H9 (cell line): ENCODE results near the gene PRDX2. TPM values are rescaled to one million over a fixed set of nuclear protein-coding genes. Genes with fewer than 3 reads are reported as not detected.

Experiments used
- DNase-seq: peaks from one replicate; pipeline ENCODE4 v3.0.0-alpha.2; 2017
- H2AFZ ChIP-seq: one replicate; pipeline ENCODE4 v1.6.1; 2013; ENCODE audit warnings: mild to moderate bottlenecking, low read length, control low read depth, moderate library complexity
- H2AK5ac ChIP-seq: 2 replicates; pipeline ENCODE4 v1.6.1; 2013; ENCODE audit warnings: low read length, control low read depth, mixed read lengths; ENCODE audit not compliant: insufficient read length
- H2BK120ac ChIP-seq: one replicate; pipeline ENCODE4 v1.6.1; 2013; ENCODE audit warnings: low read depth, mild to moderate bottlenecking, low read length, control low read depth, inconsistent platforms; ENCODE audit not compliant: poor library complexity, severe bottlenecking
- H2BK12ac ChIP-seq: 2 replicates; pipeline ENCODE4 v1.6.1; 2013; ENCODE audit warnings: low read length, control low read depth, mixed read lengths, low read depth; ENCODE audit not compliant: insufficient read length
- H2BK15ac ChIP-seq: 2 replicates; pipeline ENCODE4 v1.6.1; 2013; ENCODE audit warnings: low read depth, low read length, control low read depth
- H2BK20ac ChIP-seq: one replicate; pipeline ENCODE4 v1.6.1; 2013; ENCODE audit warnings: low read depth, mild to moderate bottlenecking, low read length, control low read depth, inconsistent platforms; ENCODE audit not compliant: poor library complexity, severe bottlenecking
- H2BK5ac ChIP-seq: 2 replicates; pipeline ENCODE4 v1.6.1; 2013; ENCODE audit warnings: low read length, control low read depth, mixed read lengths; ENCODE audit not compliant: insufficient read length
- H3K14ac ChIP-seq: 2 replicates; pipeline ENCODE4 v1.6.1; 2013; ENCODE audit warnings: low read length, control low read depth; ENCODE audit not compliant: insufficient read depth
- H3K18ac ChIP-seq: 2 replicates; pipeline ENCODE4 v1.6.1; 2013; ENCODE audit warnings: low read depth, mild to moderate bottlenecking, mixed read lengths, low read length, control low read depth; ENCODE audit not compliant: insufficient read length
- H3K23ac ChIP-seq: 2 replicates; pipeline ENCODE4 v1.6.1; 2013; ENCODE audit warnings: low read length, control low read depth, mixed read lengths, low read depth; ENCODE audit not compliant: insufficient read length
- H3K23me2 ChIP-seq: 2 replicates; pipeline ENCODE4 v1.6.1; 2013; ENCODE audit warnings: low read depth, mild to moderate bottlenecking, mixed read lengths, low read length, control low read depth; ENCODE audit not compliant: insufficient read length, poor library complexity, severe bottlenecking
- H3K27ac ChIP-seq: 2 replicates; pipeline ENCODE4 v1.5.1; 2013; ENCODE audit warnings: low read length, control low read depth, mixed read lengths, low read depth; ENCODE audit not compliant: insufficient read length
- H3K27me3 ChIP-seq: 2 replicates; pipeline ENCODE4 v1.6.1; 2013; ENCODE audit warnings: low read length, control low read depth, inconsistent platforms; ENCODE audit not compliant: insufficient read depth
- H3K4ac ChIP-seq: 2 replicates; pipeline ENCODE4 v1.6.1; 2013; ENCODE audit warnings: low read depth, mild to moderate bottlenecking, control low read depth, inconsistent platforms, low read length, moderate library complexity
- H3K4me1 ChIP-seq: 2 replicates; pipeline ENCODE4 v1.6.1; 2013; ENCODE audit warnings: low read length, control low read depth, inconsistent platforms; ENCODE audit not compliant: insufficient read depth
- H3K4me2 ChIP-seq: 2 replicates; pipeline ENCODE4 v1.6.1; 2013; ENCODE audit warnings: low read length, control low read depth, mixed read lengths; ENCODE audit not compliant: insufficient read length, insufficient read depth
- H3K56ac ChIP-seq: 2 replicates; pipeline ENCODE4 v1.6.1; 2013; ENCODE audit warnings: low read depth, mild to moderate bottlenecking, mixed read lengths, low read length, control low read depth; ENCODE audit not compliant: insufficient read length
- H3K79me1 ChIP-seq: 2 replicates; pipeline ENCODE4 v1.6.1; 2013; ENCODE audit warnings: low read depth, mild to moderate bottlenecking, moderate library complexity, low read length, control low read depth, inconsistent platforms; ENCODE audit not compliant: insufficient read depth, poor library complexity, severe bottlenecking
- H3K79me2 ChIP-seq: 2 replicates; pipeline ENCODE4 v1.6.1; 2013; ENCODE audit warnings: low read length, control low read depth, inconsistent platforms; ENCODE audit not compliant: insufficient read depth
- H3K9ac ChIP-seq: 2 replicates; pipeline ENCODE4 v1.6.1; 2013; ENCODE audit warnings: low read length, control low read depth, mixed read lengths; ENCODE audit not compliant: insufficient read length; ENCODE audit errors: extremely low read depth
- H3K9me3 ChIP-seq: one replicate; pipeline ENCODE4 v1.6.1; 2013; ENCODE audit warnings: low read depth, low read length, inconsistent platforms; ENCODE audit not compliant: control insufficient read depth
- H3T11ph ChIP-seq: one replicate; pipeline ENCODE4 v1.6.1; 2013; ENCODE audit warnings: mild to moderate bottlenecking, low read length, control low read depth, inconsistent platforms
- H4K20me1 ChIP-seq: one replicate; pipeline ENCODE4 v1.6.1; 2013; ENCODE audit not compliant: control insufficient read depth, insufficient read length, insufficient read depth
- H4K5ac ChIP-seq: 2 replicates; pipeline ENCODE4 v1.6.1; 2013; ENCODE audit warnings: low read depth, mild to moderate bottlenecking, mixed read lengths, low read length, control low read depth; ENCODE audit not compliant: insufficient read length
- H4K8ac ChIP-seq: replicated peaks from 2 replicates; pipeline ENCODE4 v1.6.1; 2013; ENCODE audit warnings: low read length, control low read depth, mixed read lengths, low read depth; ENCODE audit not compliant: insufficient read length
- H4K91ac ChIP-seq: 2 replicates; pipeline ENCODE4 v1.6.1; 2013; ENCODE audit warnings: low read depth, mild to moderate bottlenecking, moderate library complexity, mixed read lengths, low read length, control low read depth; ENCODE audit not compliant: insufficient read length
- H3K27ac Mint-ChIP-seq, 3 experiments: 2 replicates in 2 of 3; 3 replicates in 1 of 3; pipeline ENCODE4 v1.8.0; 2020 to 2021; ENCODE audit warnings: mixed read lengths in 3 of 3, mild to moderate bottlenecking in 1 of 3, moderate library complexity in 1 of 3
- H3K27me3 Mint-ChIP-seq: 2 replicates; pipeline ENCODE4 v1.8.0; 2021; ENCODE audit warnings: low read depth, mild to moderate bottlenecking, moderate library complexity, mixed read lengths
- H3K36me3 Mint-ChIP-seq, 3 experiments: 2 replicates in 2 of 3; 3 replicates in 1 of 3; pipeline ENCODE4 v1.8.0; 2020 to 2021; ENCODE audit warnings: low read depth in 3 of 3, mixed read lengths in 3 of 3; ENCODE audit not compliant: insufficient read depth in 1 of 3
- H3K4me1 Mint-ChIP-seq, 2 experiments: 2 replicates each; pipeline ENCODE4 v1.8.0; 2020; ENCODE audit warnings: mixed read lengths in 2 of 2
- H3K4me3 Mint-ChIP-seq, 2 experiments: 2 replicates in 1 of 2; 3 replicates in 1 of 2; pipeline ENCODE4 v1.8.0; 2020 to 2021; ENCODE audit warnings: mild to moderate bottlenecking in 2 of 2, mixed read lengths in 2 of 2, moderate library complexity in 1 of 2
- H3K9me3 Mint-ChIP-seq, 2 experiments: 2 replicates in 1 of 2; 3 replicates in 1 of 2; pipeline ENCODE4 v1.8.0; 2020; ENCODE audit warnings: mild to moderate bottlenecking in 2 of 2, mixed read lengths in 2 of 2, moderate library complexity in 1 of 2
- CTCF ChIP-seq: fragments of 200-600 bp; sonication (generic); conservative IDR thresholded peaks from 3 replicates; pipeline ENCODE4 v1.8.0; 2021; ENCODE audit warnings: antibody characterized with exemption, mild to moderate bottlenecking
- WGBS: extraction: QIAGEN DNeasy Blood & Tissue Kit; methylation state at CpG from one replicate; pipeline ENCODE4 v1.1.7; 2013; ENCODE audit warnings: missing lambda C conversion rate, low lambda C conversion rate, mixed read lengths; ENCODE audit not compliant: insufficient read length; ENCODE audit errors: extremely low coverage; 5-methylcytosine and 5-hydroxymethylcytosine counted together
- total RNA-seq: library from RNA; stranded (reverse); gene quantifications from 2 replicates; pipeline ENCODE4 v1.2.1, GENCODE V29; 2021

The PRDX2 gene
- total RNA-seq, 1 experiment from 2014 or later = 468 TPM

- H2BK12ac ChIP-seq = no peak overlapping the region
- H3K27ac Mint-ChIP-seq = no peak overlapping the region
- no peaks in the 10 kb centered on the region for H3K23me2 ChIP-seq
- H3K79me2 ChIP-seq = no peaks in the 10 kb centered on the region
- no peak overlapping the region for H2BK120ac ChIP-seq
- no peak overlapping the region for H2BK5ac ChIP-seq
- H3K4me1 Mint-ChIP-seq = peaks cover 2 to 12% of the 10 kb centered on the region in 2 experiments
- H3K4me1 ChIP-seq = no peaks in the 10 kb centered on the region; the same call in 1 of the 2 replicates
- no peak overlapping the region for H4K5ac ChIP-seq
- peaks cover 0 to 3% of the 10 kb centered on the region in 2 experiments; a peak in 2 of 5 replicates for H3K9me3 Mint-ChIP-seq
- no peak overlapping the region for H3K23ac ChIP-seq
- no peak overlapping the region for H3K4me2 ChIP-seq
- H3K27me3 Mint-ChIP-seq = no peaks in the 10 kb centered on the region; the same call in 1 of the 2 replicates
- H3K14ac ChIP-seq = no peak overlapping the region
- H4K8ac ChIP-seq = no peak overlapping the region
- no peaks in the 10 kb centered on the region for H3K9me3 ChIP-seq
- no peak overlapping the region for H3K4me3 Mint-ChIP-seq
- H4K20me1 ChIP-seq = no peaks in the 10 kb centered on the region
- H3K9ac ChIP-seq = no peak overlapping the region
- no peaks in the 10 kb centered on the region for H3K79me1 ChIP-seq
- H2AK5ac ChIP-seq = no peak overlapping the region
- no peaks in the 10 kb centered on the region for H3K27me3 ChIP-seq
- peaks cover 28 to 58% (median 55%) of the 10 kb centered on the region in 3 experiments for H3K36me3 Mint-ChIP-seq
- H3K4ac ChIP-seq = no peak overlapping the region
- no peak overlapping the region for H4K91ac ChIP-seq
- no peak for DNase-seq
- TF ChIP-seq CTCF = no peak
- no peak overlapping the region for H2BK15ac ChIP-seq
- H3K18ac ChIP-seq = no peak overlapping the region
- H2AFZ ChIP-seq = no peak overlapping the region
- H3K56ac ChIP-seq = no peak overlapping the region
- no peak overlapping the region for H3T11ph ChIP-seq
- no CpG with 5 or more reads among the region's 11 CpGs for WGBS
- H3K27ac ChIP-seq = no peak overlapping the region
- H2BK20ac ChIP-seq = no peak overlapping the region
Measured at GRCh38 chr19:12763100-12763499, 38.5 kb downstream of the PRDX2 start.
